HepG2 (cell line): ENCODE data around the gene PTGDS. TPM values are rescaled to one million over a fixed set of nuclear protein-coding genes. Genes with fewer than 3 reads are reported as not detected.

Experiments used
- AHR ChIP-seq: IDR thresholded peaks from 2 replicates; pipeline ENCODE4 v1.6.1; 2018; ENCODE audit warnings: missing genetic modification reagents, missing compliant biosample characterization
- ARID2 ChIP-seq: sonication (generic); formaldehyde crosslinking; IDR thresholded peaks from 2 replicates; pipeline ENCODE4 v1.8.1; 2022; ENCODE audit warnings: mild to moderate bottlenecking, missing genetic modification reagents, borderline replicate concordance
- BHLHE40 ChIP-seq: IDR thresholded peaks from 2 replicates; pipeline ENCODE4 v1.6.1; 2011; ENCODE audit warnings: low read length, improper control_type of control experiment
- CEBPB ChIP-seq: IDR thresholded peaks from 2 replicates; pipeline ENCODE4 v1.6.1; 2011; ENCODE audit warnings: low read depth, low read length, improper control_type of control experiment, borderline replicate concordance
- HNRNPL ChIP-seq: fragments of 200-400 bp; formaldehyde crosslinking; IDR thresholded peaks from 2 replicates; pipeline ENCODE4 v1.6.1; 2017; ENCODE audit warnings: mild to moderate bottlenecking, low read depth, low read length
- JDP2 ChIP-seq: sonication (generic); formaldehyde crosslinking; IDR thresholded peaks from 2 replicates; pipeline ENCODE4 v1.8.1; 2022; ENCODE audit warnings: missing genetic modification reagents, borderline replicate concordance
- MATR3 ChIP-seq: sonication (generic); formaldehyde crosslinking; IDR thresholded peaks from 2 replicates; pipeline ENCODE4 v1.4.0; 2020; ENCODE audit warnings: missing genetic modification reagents
- NFRKB ChIP-seq: fragments of 450-650 bp; IDR thresholded peaks from 2 replicates; pipeline ENCODE4 v1.6.1; 2017
- PCBP1 ChIP-seq: fragments of 200-400 bp; formaldehyde crosslinking; IDR thresholded peaks from 2 replicates; pipeline ENCODE4 v1.6.1; 2017; ENCODE audit warnings: mild to moderate bottlenecking, low read depth, low read length, borderline replicate concordance
- PITX1 ChIP-seq: sonication (generic); formaldehyde crosslinking; IDR thresholded peaks from 2 replicates; pipeline ENCODE4 v1.5.1; 2020; ENCODE audit warnings: mild to moderate bottlenecking, missing genetic modification reagents
- RFX1 ChIP-seq: fragments of 450-650 bp; IDR thresholded peaks from 2 replicates; pipeline ENCODE4 v1.6.1; 2017
- RFX3 ChIP-seq: IDR thresholded peaks from 2 replicates; pipeline ENCODE4 v1.6.1; 2016; ENCODE audit warnings: missing biosample characterization, missing genetic modification reagents
- SMAD3 ChIP-seq: sonication (generic); formaldehyde crosslinking; IDR thresholded peaks from 2 replicates; pipeline ENCODE4 v1.4.0; 2020; ENCODE audit warnings: missing genetic modification reagents
- SMYD3 ChIP-seq: sonication (generic); formaldehyde crosslinking; IDR thresholded peaks from 2 replicates; pipeline ENCODE4 v1.8.1; 2023; ENCODE audit warnings: mild to moderate bottlenecking, missing genetic modification reagents
- TOE1 ChIP-seq: sonication (generic); formaldehyde crosslinking; IDR thresholded peaks from 2 replicates; pipeline ENCODE4 v1.4.0; 2020; ENCODE audit warnings: mild to moderate bottlenecking, missing genetic modification reagents
- ZNF644 ChIP-seq: IDR thresholded peaks from 2 replicates; pipeline ENCODE4 v1.6.1; 2016; ENCODE audit warnings: low read depth
- ZNF747 ChIP-seq: sonication (generic); formaldehyde crosslinking; IDR thresholded peaks from 2 replicates; pipeline ENCODE4 v1.8.1; 2023; ENCODE audit warnings: missing genetic modification reagents, mild to moderate bottlenecking, borderline replicate concordance
- ZNF839 ChIP-seq: sonication (generic); formaldehyde crosslinking; IDR thresholded peaks from 2 replicates; pipeline ENCODE4 v1.4.0; 2020; ENCODE audit warnings: missing genetic modification reagents, mild to moderate bottlenecking, borderline replicate concordance
- polyA plus RNA-seq, 8 experiments: library from polyadenylated mRNA; depleted of rRNA in 3 of 8; stranded (reverse) in 7 of 8; unstranded in 1 of 8; fragments of >200 nt; fragmentation: Illumina TruSeq in 4 of 8; extraction: Trizol in 4 of 8; gene quantifications; 2 replicates each; pipeline versions ENCODE4 v1.2.1 to v1.2.3, GENCODE V29; 2011 to 2016; ENCODE audit warnings: low read depth in 4 of 8, missing spikeins in 1 of 8, mixed read lengths in 1 of 8; ENCODE audit not compliant: insufficient read depth in 1 of 8
- total RNA-seq, 5 experiments: library from RNA; depleted of rRNA; stranded (reverse); fragments of >200 nt; fragmentation: Illumina TruSeq; extraction: Trizol; gene quantifications; 2 replicates each; pipeline ENCODE4 v1.2.3, GENCODE V29; 2016; ENCODE audit warnings: low read depth in 1 of 5
- TF ChIP-seq, protein P1 (sequence below): IDR thresholded peaks from 2 replicates; pipeline ENCODE4 v1.6.1; 2016; ENCODE audit warnings: low read depth, control low read depth
- TF ChIP-seq, protein P2 (sequence below): sonication (generic); formaldehyde crosslinking; conservative IDR thresholded peaks from 2 replicates; pipeline ENCODE4 v1.4.0; 2020; ENCODE audit warnings: missing genetic modification reagents
- TF ChIP-seq, protein P3 (sequence below): sonication (generic); formaldehyde crosslinking; IDR thresholded peaks from 2 replicates; pipeline ENCODE4 v1.8.0; 2022; ENCODE audit warnings: mild to moderate bottlenecking, missing genetic modification reagents; ENCODE audit not compliant: insufficient replicate concordance
- TF ChIP-seq, protein P4 (sequence below): sonication (generic); formaldehyde crosslinking; IDR thresholded peaks from 2 replicates; pipeline ENCODE4 v1.4.0; 2020; ENCODE audit warnings: mild to moderate bottlenecking, missing genetic modification reagents
- TF ChIP-seq, protein P5 (sequence below): sonication (generic); formaldehyde crosslinking; IDR thresholded peaks from 2 replicates; pipeline ENCODE4 v1.9.0; 2022; ENCODE audit warnings: low read depth, missing genetic modification reagents

The PTGDS gene
- total and polyA plus RNA-seq, 2 of the 13 experiments (the other 11 are each of a cell fraction or from before 2014, with no cell fraction given), result 0.33 to 0.50 TPM

DNA sequence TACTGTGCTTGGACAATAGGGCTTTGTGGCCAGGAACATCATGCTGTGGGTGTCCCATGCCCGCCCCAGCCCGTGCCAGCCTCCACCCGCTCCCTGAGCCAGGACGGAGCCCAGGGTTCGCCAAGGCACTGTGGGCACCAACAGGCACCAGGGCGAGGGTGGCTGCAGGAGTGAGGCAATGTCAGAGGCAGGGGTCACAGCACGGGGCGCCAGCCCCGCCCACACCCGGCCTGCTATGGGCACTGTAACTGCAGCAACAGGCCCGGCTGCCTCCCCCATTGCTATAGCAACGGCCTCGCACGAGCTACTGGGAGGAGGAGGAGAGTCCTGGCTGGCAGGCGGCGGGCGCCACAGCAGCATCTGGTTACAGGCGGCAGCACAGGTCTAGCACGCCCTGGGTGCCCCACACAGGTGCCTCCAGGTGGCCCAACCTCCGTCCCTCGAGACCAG, 48.2 kb downstream of the PTGDS start (continued):
- TF ChIP-seq, protein P1, sequence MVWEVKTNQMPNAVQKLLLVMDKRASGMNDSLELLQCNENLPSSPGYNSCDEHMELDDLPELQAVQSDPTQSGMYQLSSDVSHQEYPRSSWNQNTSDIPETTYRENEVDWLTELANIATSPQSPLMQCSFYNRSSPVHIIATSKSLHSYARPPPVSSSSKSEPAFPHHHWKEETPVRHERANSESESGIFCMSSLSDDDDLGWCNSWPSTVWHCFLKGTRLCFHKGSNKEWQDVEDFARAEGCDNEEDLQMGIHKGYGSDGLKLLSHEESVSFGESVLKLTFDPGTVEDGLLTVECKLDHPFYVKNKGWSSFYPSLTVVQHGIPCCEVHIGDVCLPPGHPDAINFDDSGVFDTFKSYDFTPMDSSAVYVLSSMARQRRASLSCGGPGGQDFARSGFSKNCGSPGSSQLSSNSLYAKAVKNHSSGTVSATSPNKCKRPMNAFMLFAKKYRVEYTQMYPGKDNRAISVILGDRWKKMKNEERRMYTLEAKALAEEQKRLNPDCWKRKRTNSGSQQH (CRISPR knock-in tag), result no peak
- TF ChIP-seq RFX1, result peak; percentile 81
- TF ChIP-seq, protein P2, sequence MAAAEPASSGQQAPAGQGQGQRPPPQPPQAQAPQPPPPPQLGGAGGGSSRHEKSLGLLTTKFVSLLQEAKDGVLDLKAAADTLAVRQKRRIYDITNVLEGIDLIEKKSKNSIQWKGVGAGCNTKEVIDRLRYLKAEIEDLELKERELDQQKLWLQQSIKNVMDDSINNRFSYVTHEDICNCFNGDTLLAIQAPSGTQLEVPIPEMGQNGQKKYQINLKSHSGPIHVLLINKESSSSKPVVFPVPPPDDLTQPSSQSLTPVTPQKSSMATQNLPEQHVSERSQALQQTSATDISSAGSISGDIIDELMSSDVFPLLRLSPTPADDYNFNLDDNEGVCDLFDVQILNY, result no peak
- TF ChIP-seq TOE1, result no peak
- peak; percentile 76 for TF ChIP-seq RFX3 (CRISPR knock-in tag)
- no peak for TF ChIP-seq SMYD3 (CRISPR knock-in tag)
- TF ChIP-seq ARID2 (CRISPR knock-in tag), result no peak
- no peak for TF ChIP-seq SMAD3 (CRISPR knock-in tag)
- TF ChIP-seq MATR3 (CRISPR knock-in tag), result no peak
- TF ChIP-seq, protein P3, sequence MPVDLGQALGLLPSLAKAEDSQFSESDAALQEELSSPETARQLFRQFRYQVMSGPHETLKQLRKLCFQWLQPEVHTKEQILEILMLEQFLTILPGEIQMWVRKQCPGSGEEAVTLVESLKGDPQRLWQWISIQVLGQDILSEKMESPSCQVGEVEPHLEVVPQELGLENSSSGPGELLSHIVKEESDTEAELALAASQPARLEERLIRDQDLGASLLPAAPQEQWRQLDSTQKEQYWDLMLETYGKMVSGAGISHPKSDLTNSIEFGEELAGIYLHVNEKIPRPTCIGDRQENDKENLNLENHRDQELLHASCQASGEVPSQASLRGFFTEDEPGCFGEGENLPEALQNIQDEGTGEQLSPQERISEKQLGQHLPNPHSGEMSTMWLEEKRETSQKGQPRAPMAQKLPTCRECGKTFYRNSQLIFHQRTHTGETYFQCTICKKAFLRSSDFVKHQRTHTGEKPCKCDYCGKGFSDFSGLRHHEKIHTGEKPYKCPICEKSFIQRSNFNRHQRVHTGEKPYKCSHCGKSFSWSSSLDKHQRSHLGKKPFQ (CRISPR knock-in tag), result no peak
- TF ChIP-seq JDP2, result no peak
- TF ChIP-seq PITX1 (CRISPR knock-in tag), result no peak
- TF ChIP-seq, protein P4, sequence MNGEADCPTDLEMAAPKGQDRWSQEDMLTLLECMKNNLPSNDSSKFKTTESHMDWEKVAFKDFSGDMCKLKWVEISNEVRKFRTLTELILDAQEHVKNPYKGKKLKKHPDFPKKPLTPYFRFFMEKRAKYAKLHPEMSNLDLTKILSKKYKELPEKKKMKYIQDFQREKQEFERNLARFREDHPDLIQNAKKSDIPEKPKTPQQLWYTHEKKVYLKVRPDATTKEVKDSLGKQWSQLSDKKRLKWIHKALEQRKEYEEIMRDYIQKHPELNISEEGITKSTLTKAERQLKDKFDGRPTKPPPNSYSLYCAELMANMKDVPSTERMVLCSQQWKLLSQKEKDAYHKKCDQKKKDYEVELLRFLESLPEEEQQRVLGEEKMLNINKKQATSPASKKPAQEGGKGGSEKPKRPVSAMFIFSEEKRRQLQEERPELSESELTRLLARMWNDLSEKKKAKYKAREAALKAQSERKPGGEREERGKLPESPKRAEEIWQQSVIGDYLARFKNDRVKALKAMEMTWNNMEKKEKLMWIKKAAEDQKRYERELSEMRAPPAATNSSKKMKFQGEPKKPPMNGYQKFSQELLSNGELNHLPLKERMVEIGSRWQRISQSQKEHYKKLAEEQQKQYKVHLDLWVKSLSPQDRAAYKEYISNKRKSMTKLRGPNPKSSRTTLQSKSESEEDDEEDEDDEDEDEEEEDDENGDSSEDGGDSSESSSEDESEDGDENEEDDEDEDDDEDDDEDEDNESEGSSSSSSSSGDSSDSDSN (CRISPR knock-in tag), result no peak
- TF ChIP-seq ZNF644, result no peak
- TF ChIP-seq PCBP1, result 0 out of 2 replicates have a peak, but pooled peaks have one; percentile 22
- 0 out of 2 replicates have a peak, but pooled peaks have one; percentile 9 for TF ChIP-seq CEBPB
- TF ChIP-seq ZNF839 (CRISPR knock-in tag), result no peak
- TF ChIP-seq, protein P5, sequence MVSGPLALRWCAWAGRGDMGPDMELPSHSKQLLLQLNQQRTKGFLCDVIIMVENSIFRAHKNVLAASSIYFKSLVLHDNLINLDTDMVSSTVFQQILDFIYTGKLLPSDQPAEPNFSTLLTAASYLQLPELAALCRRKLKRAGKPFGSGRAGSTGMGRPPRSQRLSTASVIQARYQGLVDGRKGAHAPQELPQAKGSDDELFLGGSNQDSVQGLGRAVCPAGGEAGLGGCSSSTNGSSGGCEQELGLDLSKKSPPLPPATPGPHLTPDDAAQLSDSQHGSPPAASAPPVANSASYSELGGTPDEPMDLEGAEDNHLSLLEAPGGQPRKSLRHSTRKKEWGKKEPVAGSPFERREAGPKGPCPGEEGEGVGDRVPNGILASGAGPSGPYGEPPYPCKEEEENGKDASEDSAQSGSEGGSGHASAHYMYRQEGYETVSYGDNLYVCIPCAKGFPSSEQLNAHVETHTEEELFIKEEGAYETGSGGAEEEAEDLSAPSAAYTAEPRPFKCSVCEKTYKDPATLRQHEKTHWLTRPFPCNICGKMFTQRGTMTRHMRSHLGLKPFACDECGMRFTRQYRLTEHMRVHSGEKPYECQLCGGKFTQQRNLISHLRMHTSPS (CRISPR knock-in tag), result peak; percentile 78
- peak; percentile 49; the same call in 1 of the 2 replicates for TF ChIP-seq BHLHE40
- TF ChIP-seq AHR (CRISPR knock-in tag), result no peak
- peak; percentile 98 for TF ChIP-seq HNRNPL
- TF ChIP-seq ZNF747 (CRISPR knock-in tag), result no peak
- no peak for TF ChIP-seq NFRKB
